HG03439 (cell line): ENCODE measurements around the gene OLFM1.
"Not testable (repeated sequence)": the region's sequence is repeated elsewhere in the genome, so short reads cannot be mapped to it uniquely, and the experiment has no call there.

Experiments
- ATAC-seq: cut with Tn5 transposase; IDR thresholded peaks from one replicate; pipeline ENCODE4 v1.9.1; 2021; ENCODE audit warnings: mild to moderate bottlenecking, moderate library complexity; ENCODE audit not compliant: unreplicated experiment

The OLFM1 gene

GRCh38 chr9:135149901-135150300 is 62.4 kb downstream of the OLFM1 start:
- ATAC-seq = not testable (repeated sequence)

DNA sequence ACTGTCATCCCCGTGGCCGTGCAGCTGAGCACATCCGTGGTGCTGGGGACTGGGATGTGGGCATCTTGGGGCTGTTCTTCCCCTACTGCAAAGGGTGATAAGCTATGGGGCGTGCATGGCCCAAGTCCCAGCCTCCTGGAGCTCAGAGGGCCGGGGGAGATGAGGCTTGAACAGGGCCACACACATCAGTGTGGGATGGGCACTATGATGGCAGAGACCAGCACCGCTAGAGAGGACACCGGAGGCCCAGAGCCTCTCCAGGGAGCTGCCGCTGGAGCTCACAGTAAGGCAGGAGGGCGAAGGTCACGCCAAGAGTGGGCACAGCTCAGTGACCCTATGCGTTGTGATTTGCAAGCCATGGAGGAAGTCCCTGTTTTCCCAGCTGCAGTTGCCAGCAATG is 63.5 kb downstream of the OLFM1 start:
- ATAC-seq = no peak

- ATAC-seq = no peak
These were observed 64.5 kb downstream of the OLFM1 start for GRCh38 chr9:135151757-135152613.

- no peak for ATAC-seq
These were observed 65.3 kb downstream of the OLFM1 start for GRCh38 chr9:135152614-135153334.

DNA sequence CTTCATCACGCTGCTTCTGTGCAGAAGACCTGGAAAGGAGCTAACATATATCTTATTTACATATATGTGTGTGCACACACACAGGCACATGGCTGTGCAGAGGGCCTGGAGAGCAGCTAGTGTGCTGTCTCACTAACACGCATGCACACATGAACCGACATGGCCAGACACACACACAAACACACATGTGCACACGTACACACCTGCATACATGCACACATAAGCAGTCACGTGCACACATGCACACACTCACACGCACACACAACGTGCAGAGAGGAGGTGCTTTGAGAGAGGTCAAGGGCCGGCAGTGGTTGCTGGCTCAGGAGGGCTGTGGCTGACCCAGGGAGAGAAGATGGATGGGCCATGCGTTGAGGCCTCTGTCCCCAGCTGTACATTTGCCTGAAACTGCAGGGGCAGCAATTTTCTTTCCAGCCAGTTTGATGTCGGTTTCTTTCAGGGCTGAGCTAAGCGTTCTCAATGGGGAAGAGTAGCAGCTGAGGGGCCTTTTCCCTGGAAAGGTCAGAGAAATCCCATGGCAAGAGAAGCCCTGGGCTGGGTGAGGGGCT is 66.7 kb downstream of the OLFM1 start:
- ATAC-seq = no peak

DNA sequence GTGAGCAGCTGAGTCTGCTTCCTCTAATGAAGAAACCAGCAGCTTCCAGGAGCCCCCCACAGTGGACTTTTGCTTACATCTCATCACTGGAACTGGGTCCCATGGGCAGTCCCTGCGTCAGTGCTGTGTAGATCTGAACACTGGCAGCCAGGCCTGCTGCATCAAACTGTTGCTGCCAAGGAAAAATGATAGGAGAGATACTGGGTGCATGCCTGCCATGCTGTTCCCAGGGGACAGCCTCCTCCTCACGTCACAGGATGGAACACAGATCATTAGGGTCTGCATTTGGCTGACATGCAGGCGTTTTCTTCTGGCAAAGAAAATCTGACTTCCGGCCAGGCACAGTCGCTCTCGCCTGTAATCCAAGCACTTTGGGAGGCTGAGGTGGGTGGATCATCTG is 67.9 kb downstream of the OLFM1 start:
- no peak for ATAC-seq

DNA sequence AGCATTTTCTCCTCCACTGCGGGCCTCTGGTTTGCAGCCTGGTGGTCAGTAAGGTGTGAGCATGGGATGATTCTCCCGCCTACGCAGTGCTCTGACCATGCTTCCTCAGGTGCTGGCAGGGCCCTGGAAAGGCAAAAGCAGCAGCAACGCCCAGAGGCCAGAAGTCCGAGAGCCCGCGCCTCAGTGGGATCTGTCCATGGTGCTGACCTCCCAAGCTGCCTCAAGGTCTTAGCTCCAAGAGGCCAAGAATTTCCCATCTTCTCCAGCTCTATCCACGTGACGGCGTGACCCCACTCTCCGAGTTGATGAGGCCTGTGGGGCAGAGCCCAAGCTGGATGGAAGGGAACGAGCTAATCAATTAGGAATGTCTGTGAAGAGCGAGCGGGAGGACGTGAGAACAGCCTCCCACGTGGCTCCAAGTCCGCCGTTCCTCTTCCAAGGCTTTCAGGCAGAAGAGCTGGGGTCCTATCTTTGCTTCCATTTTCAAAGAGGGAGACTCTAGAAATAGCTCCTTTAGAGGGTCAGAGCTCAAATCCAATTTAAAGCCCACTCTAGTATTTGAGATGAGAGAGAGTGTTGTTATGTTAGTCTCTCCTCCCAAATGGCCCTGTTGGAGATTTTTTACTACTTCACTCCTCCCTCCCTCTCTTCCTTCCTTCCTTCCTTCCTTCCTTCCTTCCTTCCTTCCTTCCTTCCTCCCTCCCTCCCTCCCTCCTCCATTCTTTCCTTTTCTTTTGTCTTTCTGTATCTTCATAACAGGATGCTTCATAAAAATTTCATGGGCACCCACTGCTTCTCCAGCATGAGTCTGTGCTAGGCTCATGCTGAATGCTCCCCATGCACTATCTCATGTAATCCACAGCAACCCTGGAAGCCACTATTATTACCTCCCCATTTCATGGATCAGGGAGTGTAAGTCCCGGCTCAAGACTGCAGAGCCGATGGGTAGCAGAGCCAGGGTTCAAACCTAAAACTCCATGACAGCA is 69.3 kb downstream of the OLFM1 start:
- ATAC-seq = no peak

GRCh38 chr9:135157856-135158563 is 70.5 kb downstream of the OLFM1 start:
- ATAC-seq = no peak

DNA sequence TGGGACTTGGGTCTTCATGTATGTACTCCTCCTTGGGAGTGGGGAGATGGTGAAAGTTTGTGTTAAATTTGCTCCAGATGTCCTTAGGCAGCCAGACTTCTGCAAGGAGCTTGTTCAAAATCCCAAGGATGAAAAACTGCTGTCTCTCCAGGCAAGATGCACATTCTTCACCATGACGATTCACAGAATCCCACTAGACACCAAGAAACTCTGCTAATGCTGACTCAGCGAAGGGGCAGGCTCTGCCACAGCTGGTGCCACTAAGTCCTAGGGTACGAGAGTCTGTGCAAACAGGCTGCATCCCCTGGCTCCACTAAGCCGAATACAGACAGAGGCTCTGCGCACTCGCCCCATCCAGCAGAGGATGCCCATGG is 71.1 kb downstream of the OLFM1 start:
- ATAC-seq = no peak

- no peak for ATAC-seq
These were observed 72.3 kb downstream of the OLFM1 start for GRCh38 chr9:135159801-135160200.

DNA sequence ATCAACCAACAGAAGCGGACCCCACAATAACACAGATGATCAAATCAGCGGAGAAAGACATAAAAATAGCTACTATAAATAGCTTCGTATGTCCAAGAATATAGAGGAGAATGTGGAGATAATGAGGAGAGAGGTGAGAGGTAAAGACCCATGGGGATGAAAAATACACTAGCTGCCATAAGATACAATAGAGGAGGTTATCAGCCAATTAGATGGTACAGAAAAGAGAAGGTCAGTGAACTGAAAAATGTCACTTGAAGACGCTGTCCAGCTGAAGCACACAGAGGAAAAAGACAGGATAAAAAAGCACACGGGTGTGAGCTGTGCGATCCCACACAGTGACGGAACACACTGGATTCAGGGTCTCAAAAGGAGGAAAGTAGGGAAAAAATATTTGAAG is 73.4 kb downstream of the OLFM1 start:
- no peak for ATAC-seq

DNA sequence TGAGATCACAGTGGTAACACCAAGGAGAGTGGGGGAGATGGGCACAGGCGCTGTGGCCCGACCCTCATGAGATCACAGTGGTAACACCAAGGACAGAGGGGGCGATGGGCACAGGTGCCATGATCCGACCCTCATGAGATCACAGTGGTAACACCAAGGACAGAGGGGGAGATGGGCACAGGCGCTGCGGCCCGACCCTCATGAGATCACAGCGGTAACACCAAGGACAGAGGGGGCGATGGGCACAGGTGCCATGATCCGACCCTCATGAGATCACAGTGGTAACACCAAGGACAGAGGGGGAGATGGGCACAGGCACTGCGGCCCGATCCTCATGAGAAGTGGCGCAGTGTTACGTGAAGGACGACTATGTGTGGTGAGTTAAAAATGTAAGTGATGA is 75.1 kb downstream of the OLFM1 start:
- ATAC-seq = not testable (repeated sequence)

DNA sequence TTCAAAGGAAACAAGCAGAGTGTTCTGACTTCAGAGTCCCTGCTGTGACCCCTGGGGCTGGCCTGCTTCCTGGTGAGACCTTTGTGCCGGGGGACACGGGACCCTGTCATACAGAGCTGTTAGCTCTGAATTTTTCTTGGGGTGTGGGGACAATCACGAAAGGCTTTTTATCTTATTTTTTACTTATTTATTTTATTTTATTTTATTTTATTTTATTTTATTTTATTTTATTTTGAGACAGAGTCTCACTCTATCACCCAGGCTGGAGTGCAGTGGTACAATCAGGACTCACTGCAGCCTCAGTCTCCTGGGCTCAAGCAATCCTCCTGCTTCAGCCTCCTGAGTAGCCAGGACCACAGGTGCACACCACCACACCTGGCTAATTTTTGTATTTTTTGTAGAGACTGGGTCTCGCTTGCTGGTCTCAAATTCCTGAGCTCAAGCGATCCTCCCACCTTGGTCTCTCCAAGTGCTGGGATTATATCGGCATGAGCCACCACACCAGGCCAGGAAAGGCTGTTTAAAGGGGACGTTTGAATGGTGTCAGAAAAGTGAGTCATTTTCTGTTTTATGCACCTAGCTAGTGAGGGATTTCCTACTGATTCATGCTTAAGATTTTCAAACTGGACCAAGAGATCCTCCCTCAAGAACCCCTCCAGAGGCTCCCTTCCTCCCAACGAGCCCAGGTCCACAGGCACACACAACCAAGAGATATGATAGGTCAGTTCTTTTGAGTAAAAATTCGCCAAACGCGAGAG is 75.7 kb downstream of the OLFM1 start:
- no peak for ATAC-seq

- ATAC-seq = no peak
These were observed 76.6 kb downstream of the OLFM1 start for GRCh38 chr9:135164036-135164435.

DNA sequence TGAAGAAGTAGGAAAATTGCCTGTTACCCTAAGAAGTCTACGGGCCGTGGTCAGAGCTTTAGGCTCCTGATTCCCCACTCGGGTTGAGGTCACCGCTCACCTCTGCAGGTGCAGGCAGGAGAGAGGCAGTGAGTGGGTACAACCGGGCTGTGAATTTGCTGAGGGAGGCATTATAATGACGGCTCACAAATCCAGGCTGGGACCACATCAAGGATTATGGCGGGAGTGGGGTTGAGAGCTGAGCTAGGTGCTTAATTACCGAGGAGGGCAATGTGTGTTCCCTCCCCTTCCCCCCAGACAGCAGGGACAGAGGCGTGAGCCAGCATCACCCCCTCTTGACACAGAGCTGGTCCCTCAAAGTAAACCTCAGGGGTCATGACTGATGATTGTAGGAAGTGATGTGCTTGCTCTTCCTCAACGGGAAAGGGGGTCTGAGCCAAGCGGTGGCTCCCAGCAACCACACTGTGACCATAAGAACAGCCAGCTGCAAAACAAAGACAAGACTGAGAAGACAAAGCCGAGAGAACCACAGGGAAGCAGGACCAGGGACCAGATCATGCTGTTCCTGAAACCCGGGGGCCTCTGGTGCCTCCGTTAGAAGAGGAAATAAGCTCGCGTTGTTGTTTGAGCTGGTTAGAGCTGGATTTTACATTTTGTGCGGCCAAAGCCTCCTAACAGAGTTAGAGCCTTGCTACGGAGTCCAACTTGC is 77.7 kb downstream of the OLFM1 start:
- ATAC-seq = no peak

DNA sequence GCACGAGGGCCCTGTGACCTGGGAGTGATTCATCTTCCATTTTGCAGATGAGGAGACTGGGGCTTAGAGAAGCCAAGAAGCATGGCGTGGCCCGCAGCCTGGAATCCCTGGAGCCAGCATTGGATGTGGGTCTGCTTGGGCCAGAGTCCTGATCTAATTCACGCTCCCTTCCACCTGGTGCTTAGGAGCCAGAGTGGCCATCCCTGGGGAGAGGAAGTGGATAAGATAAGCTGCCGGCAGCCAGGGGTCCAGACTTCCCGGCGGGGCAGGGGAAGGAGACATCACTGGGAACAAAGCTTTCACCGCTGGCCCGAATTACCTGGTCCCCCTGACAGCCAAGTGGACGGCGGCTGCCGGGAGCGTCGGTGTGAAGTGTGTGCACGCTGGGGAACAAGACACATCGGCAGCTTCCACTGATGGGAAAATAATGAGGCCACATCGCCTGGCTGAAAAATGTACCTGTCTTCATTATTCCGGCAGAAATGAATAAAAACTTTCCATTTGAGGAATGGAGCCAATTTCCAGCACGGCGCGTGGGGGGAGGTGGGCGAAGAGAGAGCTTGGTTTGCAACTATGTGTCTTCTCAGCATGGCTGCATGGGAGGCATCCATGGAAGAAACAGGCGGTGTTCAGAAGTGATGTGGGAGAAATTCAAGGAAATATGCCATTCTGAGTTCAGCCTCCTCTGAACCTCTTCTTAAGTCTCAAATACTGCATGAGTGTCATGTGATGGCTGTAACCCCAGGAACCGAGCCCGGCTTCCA is 78.5 kb downstream of the OLFM1 start:
- ATAC-seq = no peak

GRCh38 chr9:135166565-135166964 is 79.1 kb downstream of the OLFM1 start:
- no peak for ATAC-seq

DNA sequence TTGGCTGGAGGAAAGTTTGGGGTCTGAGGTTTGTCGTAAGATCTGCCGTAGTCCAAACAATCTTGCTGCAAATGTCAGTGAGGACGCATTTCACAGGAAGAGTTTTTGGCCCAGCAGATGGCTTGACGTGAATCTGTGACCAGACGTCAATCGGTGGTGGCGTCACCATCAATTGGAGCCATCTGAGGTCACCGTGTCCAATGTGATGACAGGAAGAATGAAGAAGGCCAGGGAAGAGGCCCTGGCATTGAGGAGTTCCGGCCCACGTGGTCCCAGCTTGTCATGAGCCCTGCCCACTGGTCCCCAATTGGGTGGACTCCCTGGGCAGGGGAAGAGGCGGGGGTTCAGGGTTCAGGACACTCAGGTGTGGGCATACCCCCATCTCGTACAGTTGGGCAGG is 79.9 kb downstream of the OLFM1 start:
- ATAC-seq = no peak
